Fibroblast of lung (primary cell): ENCODE data around the gene APOO. TPM values are rescaled to one million over a fixed set of nuclear protein-coding genes. Genes with fewer than 3 reads are reported as not detected.

ENCODE experiments used
- DNase-seq, 2 donors: peaks; one replicate each; pipeline versions ENCODE4 v3.0.0 to v3.0.0-alpha.2; 2010; ENCODE audit warnings: low read depth in 2 of 2
- H2AFZ ChIP-seq: 2 replicates; pipeline ENCODE4 v1.5.1; 2012; ENCODE audit warnings: low read length, control low read depth, inconsistent platforms
- H3K27ac ChIP-seq: 2 replicates; pipeline ENCODE4 v1.5.1; 2011; ENCODE audit warnings: low read length, control low read depth; ENCODE audit not compliant: insufficient read depth
- H3K27me3 ChIP-seq: 2 replicates; pipeline ENCODE4 v1.5.1; 2011; ENCODE audit warnings: mild to moderate bottlenecking, low read length; ENCODE audit not compliant: control insufficient read depth, insufficient read depth
- H3K36me3 ChIP-seq: 2 replicates; pipeline ENCODE4 v1.5.1; 2011; ENCODE audit warnings: low read length; ENCODE audit not compliant: control insufficient read depth, insufficient read depth
- H3K4me1 ChIP-seq: 2 replicates; pipeline ENCODE4 v1.5.1; 2011; ENCODE audit warnings: low read length; ENCODE audit not compliant: control insufficient read depth, insufficient read depth; ENCODE audit errors: extremely low read depth
- H3K4me2 ChIP-seq: 2 replicates; pipeline ENCODE4 v1.5.1; 2011; ENCODE audit warnings: low read length, control low read depth; ENCODE audit not compliant: insufficient read depth; ENCODE audit errors: extremely low read depth
- H3K4me3 ChIP-seq, 4 experiments: fragments of 200-600 bp in 1 of 4; sonication (generic) in 1 of 4; replicated peaks in 1 of 4; 2 replicates each; pipeline ENCODE4 v1.5.1; 2011 to 2016; ENCODE audit warnings: low read length in 4 of 4, low read depth in 3 of 4, mild to moderate bottlenecking in 3 of 4, control low read depth in 2 of 4, inconsistent platforms in 1 of 4, mixed read lengths in 1 of 4; ENCODE audit not compliant: insufficient read depth in 1 of 4; ENCODE audit errors: control extremely low read depth in 1 of 4
- H3K79me2 ChIP-seq: 2 replicates; pipeline ENCODE4 v1.5.1; 2012; ENCODE audit warnings: mild to moderate bottlenecking, low read length, inconsistent platforms; ENCODE audit not compliant: control insufficient read depth, insufficient read depth
- H3K9ac ChIP-seq: 2 replicates; pipeline ENCODE4 v1.5.1; 2011; ENCODE audit warnings: mild to moderate bottlenecking, low read length, control low read depth; ENCODE audit not compliant: insufficient read depth
- H3K9me3 ChIP-seq: 2 replicates; pipeline ENCODE4 v1.5.1; 2012; ENCODE audit warnings: low read depth, low read length; ENCODE audit not compliant: control insufficient read depth, insufficient read depth
- H4K20me1 ChIP-seq: 2 replicates; pipeline ENCODE4 v1.5.1; 2011; ENCODE audit warnings: low read length; ENCODE audit not compliant: control insufficient read depth, insufficient read depth; ENCODE audit errors: extremely low read depth
- EZH2 ChIP-seq: IDR thresholded peaks from 2 replicates; pipeline ENCODE4 v1.5.1; 2012; ENCODE audit warnings: low read length, control low read depth, mild to moderate bottlenecking; ENCODE audit errors: missing control alignments
- polyA plus RNA-seq, 2 donors: library from polyadenylated mRNA; depleted of rRNA in 1 of 2; stranded (reverse) in 1 of 2; unstranded in 1 of 2; fragments of >200 nt; gene quantifications; 2 replicates each; pipeline ENCODE4 v1.2.1, GENCODE V29; 2011 to 2012; ENCODE audit warnings: missing spikeins in 1 of 2
- total RNA-seq: library from RNA; depleted of rRNA; stranded (reverse); fragments of >200 nt; gene quantifications from 2 replicates; pipeline ENCODE4 v1.2.1, GENCODE V29; 2014
- TF ChIP-seq, protein P1 (sequence below), 2 donors: IDR thresholded peaks in 1 of 2; conservative IDR thresholded peaks in 1 of 2; 1 replicate in 1 of 2; 2 replicates in 1 of 2; pipeline ENCODE4 v1.5.1; 2011 to 2012; ENCODE audit warnings: low read length in 2 of 2, control low read depth in 1 of 2, inconsistent platforms in 1 of 2, low read depth in 1 of 2, mild to moderate bottlenecking in 1 of 2

The APOO gene
- total and polyA plus RNA-seq, 2 donors (not counting 1 experiment from before 2014, with no cell fraction given), result 8.1 to 17.0 TPM

DNA sequence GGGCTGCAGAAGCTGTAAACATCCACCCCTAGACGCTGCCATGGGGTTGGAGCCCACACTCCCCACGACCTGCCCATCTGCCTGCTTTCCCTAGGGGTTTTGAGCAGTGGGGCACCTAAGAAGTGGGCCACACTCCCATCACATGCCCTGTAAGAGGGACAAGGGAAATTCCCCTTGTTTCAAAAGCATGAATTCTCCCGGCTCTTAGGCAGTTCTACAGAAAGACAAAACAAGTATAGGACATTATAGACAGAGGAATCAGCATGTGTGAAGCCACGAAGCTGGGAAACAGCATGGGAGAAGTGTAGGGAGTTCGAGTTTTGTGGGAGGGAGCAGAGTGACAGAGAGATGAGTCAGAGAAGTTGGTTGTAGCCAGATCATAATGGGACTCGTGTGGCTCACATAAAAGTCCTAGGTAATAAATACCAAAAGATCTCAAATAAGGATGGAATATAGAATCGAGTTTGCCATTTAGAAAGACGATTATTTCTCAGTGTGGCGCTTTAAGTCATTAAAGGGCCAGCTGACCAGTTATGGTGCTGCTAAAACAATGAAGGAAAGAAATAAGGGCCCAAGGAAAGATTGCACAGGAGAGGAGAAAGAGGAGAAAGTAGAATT is 23.9 kb downstream of the APOO start:
- H3K4me2 ChIP-seq, result peak overlapping the region; percentile 23
- H3K36me3 ChIP-seq, result no peaks in the 10 kb centered on the region
- no peak overlapping the region for H3K9ac ChIP-seq
- TF ChIP-seq, protein P1, sequence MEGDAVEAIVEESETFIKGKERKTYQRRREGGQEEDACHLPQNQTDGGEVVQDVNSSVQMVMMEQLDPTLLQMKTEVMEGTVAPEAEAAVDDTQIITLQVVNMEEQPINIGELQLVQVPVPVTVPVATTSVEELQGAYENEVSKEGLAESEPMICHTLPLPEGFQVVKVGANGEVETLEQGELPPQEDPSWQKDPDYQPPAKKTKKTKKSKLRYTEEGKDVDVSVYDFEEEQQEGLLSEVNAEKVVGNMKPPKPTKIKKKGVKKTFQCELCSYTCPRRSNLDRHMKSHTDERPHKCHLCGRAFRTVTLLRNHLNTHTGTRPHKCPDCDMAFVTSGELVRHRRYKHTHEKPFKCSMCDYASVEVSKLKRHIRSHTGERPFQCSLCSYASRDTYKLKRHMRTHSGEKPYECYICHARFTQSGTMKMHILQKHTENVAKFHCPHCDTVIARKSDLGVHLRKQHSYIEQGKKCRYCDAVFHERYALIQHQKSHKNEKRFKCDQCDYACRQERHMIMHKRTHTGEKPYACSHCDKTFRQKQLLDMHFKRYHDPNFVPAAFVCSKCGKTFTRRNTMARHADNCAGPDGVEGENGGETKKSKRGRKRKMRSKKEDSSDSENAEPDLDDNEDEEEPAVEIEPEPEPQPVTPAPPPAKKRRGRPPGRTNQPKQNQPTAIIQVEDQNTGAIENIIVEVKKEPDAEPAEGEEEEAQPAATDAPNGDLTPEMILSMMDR (conservative IDR thresholded peaks at IDR 0.05 in 1 of 2, IDR thresholded peaks at IDR 0.05 in 1 of 2; ENCODE audit: low read depth in 1 of 2, low read length in 2 of 2), result no peak
- TF ChIP-seq EZH2, result no peak
- H3K27ac ChIP-seq, result peak overlapping the region; percentile 47
- H3K4me1 ChIP-seq, result peaks cover 5% of the 10 kb centered on the region
- H3K9me3 ChIP-seq, result no peaks in the 10 kb centered on the region
- H3K27me3 ChIP-seq, result no peaks in the 10 kb centered on the region
- H3K79me2 ChIP-seq, result no peaks in the 10 kb centered on the region
- no peaks in the 10 kb centered on the region for H4K20me1 ChIP-seq
- no peak overlapping the region for H3K4me3 ChIP-seq
- H2AFZ ChIP-seq, result no peak overlapping the region
- DNase-seq, result peak; percentile 73 to 81

DNA sequence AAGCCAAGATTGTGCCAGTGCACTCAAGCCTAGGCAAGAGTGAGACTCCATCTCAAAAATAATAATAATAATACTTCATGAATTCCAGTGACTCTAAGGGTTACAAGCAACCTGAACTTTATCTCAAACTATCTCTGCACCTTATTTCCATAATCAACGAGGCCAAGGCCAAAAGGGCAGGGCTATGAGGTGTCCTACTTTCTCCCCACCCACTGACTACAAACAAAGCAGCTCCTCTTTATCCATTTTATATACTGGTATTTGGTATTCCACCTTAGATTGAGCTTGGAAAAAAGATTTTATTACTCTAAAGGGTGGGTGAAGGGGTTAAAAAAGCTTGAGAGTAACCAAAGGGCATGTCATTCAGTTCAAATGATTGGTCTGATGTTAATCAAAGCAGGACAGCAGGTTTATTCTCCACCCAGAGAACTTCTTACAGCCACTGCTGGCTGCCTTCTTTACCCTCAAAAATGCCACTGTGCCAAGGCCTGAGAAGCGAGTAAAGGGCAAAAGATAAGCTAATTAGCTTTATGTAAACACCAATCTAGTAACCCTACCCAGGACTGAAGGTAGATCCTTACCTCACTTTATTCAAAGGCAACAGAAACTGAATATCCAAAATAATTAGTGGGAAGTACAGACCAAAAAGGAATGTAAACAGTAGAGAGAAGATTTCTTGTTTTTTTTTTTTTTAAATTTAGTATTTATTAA is 28.2 kb downstream of the APOO start:
- no peak for TF ChIP-seq EZH2
- TF ChIP-seq, protein P1 (conservative IDR thresholded peaks at IDR 0.05 in 1 of 2, IDR thresholded peaks at IDR 0.05 in 1 of 2; ENCODE audit: low read depth in 1 of 2, low read length in 2 of 2), result no peak
- H2AFZ ChIP-seq, result no peak overlapping the region

DNA sequence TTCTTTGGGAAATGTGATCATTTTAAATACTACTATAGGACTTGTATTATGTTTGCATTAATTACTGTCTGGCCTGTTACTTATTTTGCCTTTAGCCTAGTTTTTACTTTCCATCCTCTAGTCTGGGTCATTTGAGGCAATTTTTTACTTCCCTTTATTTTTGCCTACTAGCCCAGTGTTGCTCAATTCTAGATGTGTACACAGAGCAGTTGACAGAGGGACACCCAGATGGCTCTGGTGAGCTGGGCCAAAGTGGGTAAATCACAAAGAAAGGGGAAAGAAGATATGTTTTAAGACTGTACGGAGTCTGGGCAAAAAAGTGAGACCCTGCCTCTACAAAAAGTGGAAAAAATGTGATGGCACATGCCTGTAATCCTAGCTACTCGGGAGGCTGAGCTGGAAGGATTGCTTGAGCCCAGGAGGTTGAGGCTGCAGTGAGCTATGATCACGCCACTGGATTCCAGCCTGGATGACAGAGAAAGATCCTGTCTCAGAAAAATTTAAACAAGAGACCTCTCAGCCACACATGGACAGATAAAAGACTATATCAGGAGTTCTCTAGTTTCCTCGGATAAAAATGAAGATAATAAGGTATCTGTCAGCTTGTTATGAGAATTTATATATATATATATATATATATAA is 35.7 kb downstream of the APOO start:
- H3K27me3 ChIP-seq, result no peaks in the 10 kb centered on the region
- no peaks in the 10 kb centered on the region for H3K79me2 ChIP-seq
- H3K4me2 ChIP-seq, result no peak overlapping the region
- no peaks in the 10 kb centered on the region for H4K20me1 ChIP-seq
- no peaks in the 10 kb centered on the region for H3K4me1 ChIP-seq
- TF ChIP-seq, protein P1 (conservative IDR thresholded peaks at IDR 0.05 in 1 of 2, IDR thresholded peaks at IDR 0.05 in 1 of 2; ENCODE audit: low read depth in 1 of 2, low read length in 2 of 2), result no peak
- TF ChIP-seq EZH2, result no peak
- H2AFZ ChIP-seq, result no peak overlapping the region
- no peaks in the 10 kb centered on the region for H3K36me3 ChIP-seq
- H3K9ac ChIP-seq, result no peak overlapping the region
- no peaks in the 10 kb centered on the region for H3K9me3 ChIP-seq
- DNase-seq, result peak in 1 of 2 donors; percentile 11
- H3K4me3 ChIP-seq, result no peak overlapping the region
- H3K27ac ChIP-seq, result no peak overlapping the region

More for the DNA sequence above, 28.2 kb downstream of the APOO start:
- Histone ChIP-seq H3K4me2 (no peak overlapping the region), H3K4me3 (no peak overlapping the region), H3K27ac (no peak overlapping the region), H3K27me3 (no peaks in the 10 kb centered on the region), H4K20me1 (no peaks in the 10 kb centered on the region), H3K9ac (no peak overlapping the region), H3K4me1 (peaks cover 5% of the 10 kb centered on the region), H3K79me2 (no peaks in the 10 kb centered on the region), H3K36me3 (no peaks in the 10 kb centered on the region), H3K9me3 (no peaks in the 10 kb centered on the region)
- no peak for DNase-seq
